Gastrocnemius medialis (tissue), 4 donors: ENCODE data around the gene PHF2.

Source experiments
- CTCF ChIP-seq, 5 experiments: fragments of 450-650 bp in 3 of 5; fragments of 200-600 bp in 2 of 5; sonication (generic) in 2 of 5; IDR thresholded peaks in 4 of 5; conservative IDR thresholded peaks in 1 of 5; 1 replicate in 4 of 5; 2 replicates in 1 of 5; pipeline ENCODE4 v1.5.1; 2016 to 2019; ENCODE audit warnings: antibody characterized with exemption in 5 of 5, mild to moderate bottlenecking in 3 of 5, moderate library complexity in 3 of 5
- POLR2A ChIP-seq, 2 donors: fragments of 450-650 bp; IDR thresholded peaks; one replicate each; pipeline ENCODE4 v1.6.1; 2017; ENCODE audit warnings: antibody characterized with exemption in 2 of 2, mild to moderate bottlenecking in 2 of 2, moderate library complexity in 2 of 2

GRCh38 chr9:93712896-93713295, 136.5 kb downstream of the PHF2 start:
- TF ChIP-seq CTCF (IDR thresholded peaks at IDR 0.05 in 4 of 5, conservative IDR thresholded peaks at IDR 0.05 in 1 of 5) (no peak), POLR2A (IDR thresholded peaks at IDR 0.05) (no peak)
